ENCODE data around the gene RNU5B-1. TPM values are rescaled to one million over a fixed set of nuclear protein-coding genes. Genes with fewer than 3 reads are reported as not detected.

The RNU5B-1 gene
- total RNA-seq, 1 experiment from 2014 or later, result not detected

GRCh38 chr15:65263313-65263712, 41.2 kb upstream of the RNU5B-1 start:
- CTCF ChIA-PET, result no interaction called here
- no TSS peak for BruUV-seq (replicated peaks)
- Histone ChIP-seq H3K27me3 (replicated peaks; ENCODE audit: insufficient read depth, low read depth, low read length, poor library complexity) (no peaks in the 10 kb centered on the region), H3K9me3 (ENCODE audit: low read depth, low read length, poor library complexity, severe bottlenecking) (no peaks in the 10 kb centered on the region), H3K27ac (ENCODE audit: low read depth, low read length, poor library complexity, severe bottlenecking) (no peak overlapping the region), H3K4me1 (ENCODE audit: insufficient read depth, low read length, poor library complexity, severe bottlenecking) (no peaks in the 10 kb centered on the region), H3K36me3 (ENCODE audit: insufficient read depth, low read length, poor library complexity, severe bottlenecking) (no peaks in the 10 kb centered on the region), H3K4me3 (ENCODE audit: low read depth, low read length, poor library complexity, severe bottlenecking) (no peak overlapping the region)
- no peak for DNase-seq (ENCODE audit: low spot score)
- TF ChIP-seq EZH2 (IDR thresholded peaks at IDR 0.05; ENCODE audit: borderline replicate concordance, low read depth, low read length, poor library complexity, severe bottlenecking) (no peak), CTCF (conservative IDR thresholded peaks at IDR 0.05; ENCODE audit: low read depth, low read length) (no peak)
- POLR2A ChIA-PET (ENCODE audit: low non-redundant PET), result no interaction called here
- intact Hi-C loops (cut with micrococcal nuclease; ENCODE audit: unreplicated experiment), result no loop called here

DNA sequence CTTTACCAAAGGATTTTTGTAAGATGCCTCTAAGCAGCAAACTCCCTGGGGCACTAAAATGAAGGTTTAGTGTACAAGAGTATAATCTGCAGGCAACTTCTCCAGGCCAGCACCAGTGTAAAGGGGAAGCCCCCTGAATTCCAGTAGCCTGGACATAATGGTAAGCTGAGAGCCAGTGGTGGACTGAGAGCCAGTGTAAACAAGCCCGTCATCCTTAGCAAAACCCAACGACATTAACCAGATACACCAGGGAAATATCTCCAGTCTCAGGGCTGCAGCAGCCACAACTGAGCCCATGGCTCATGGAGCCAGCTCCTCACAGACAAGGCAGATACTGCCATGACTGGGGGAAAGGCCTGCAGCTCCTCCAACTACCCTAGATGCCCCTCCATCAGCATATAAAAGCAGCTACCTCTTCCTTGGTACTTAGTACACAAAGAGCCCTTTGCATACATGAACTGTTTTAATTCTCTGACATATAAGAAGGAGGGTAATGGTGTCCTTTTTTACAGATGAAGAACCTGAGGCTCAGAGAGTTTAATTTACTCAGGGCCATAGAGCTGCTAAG, 39.5 kb upstream of the RNU5B-1 start:
- Histone ChIP-seq H3K36me3 (ENCODE audit: insufficient read depth, low read length, poor library complexity, severe bottlenecking) (no peaks in the 10 kb centered on the region), H3K4me3 (ENCODE audit: low read depth, low read length, poor library complexity, severe bottlenecking) (no peak overlapping the region), H3K4me1 (ENCODE audit: insufficient read depth, low read length, poor library complexity, severe bottlenecking) (no peaks in the 10 kb centered on the region), H3K27me3 (replicated peaks; ENCODE audit: insufficient read depth, low read depth, low read length, poor library complexity) (no peaks in the 10 kb centered on the region), H3K9me3 (ENCODE audit: low read depth, low read length, poor library complexity, severe bottlenecking) (no peaks in the 10 kb centered on the region), H3K27ac (ENCODE audit: low read depth, low read length, poor library complexity, severe bottlenecking) (no peak overlapping the region)
- DNase-seq (ENCODE audit: low spot score), result no peak
- TF ChIP-seq EZH2 (IDR thresholded peaks at IDR 0.05; ENCODE audit: borderline replicate concordance, low read depth, low read length, poor library complexity, severe bottlenecking) (no peak), CTCF (conservative IDR thresholded peaks at IDR 0.05; ENCODE audit: low read depth, low read length) (no peak)
- POLR2A ChIA-PET (ENCODE audit: low non-redundant PET), result no interaction called here
- CTCF ChIA-PET, result no interaction called here
- intact Hi-C loops (cut with micrococcal nuclease; ENCODE audit: unreplicated experiment), result no loop called here
- BruUV-seq (replicated peaks), result no TSS peak

DNA sequence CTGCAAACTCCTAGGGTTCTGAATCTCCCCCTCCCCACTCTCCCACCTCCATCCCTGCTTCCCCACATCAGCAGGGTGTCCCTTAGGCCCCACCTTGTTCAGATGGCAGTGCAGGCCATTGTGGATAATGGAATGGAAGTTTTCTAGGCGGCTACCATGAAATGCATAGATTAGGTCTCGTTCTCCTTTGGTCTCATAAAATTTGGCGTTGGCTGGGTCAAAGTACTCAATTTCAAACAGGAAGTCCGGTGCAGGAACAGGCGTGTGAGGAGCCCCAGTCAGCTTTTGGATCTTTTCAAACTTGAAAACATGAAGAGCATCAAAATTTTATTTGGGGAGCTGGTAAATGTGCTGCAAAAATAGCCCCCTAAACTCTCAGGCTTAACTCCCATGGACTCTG, 38.0 kb upstream of the RNU5B-1 start:
- H3K4me1 ChIP-seq (ENCODE audit: insufficient read depth, low read length, poor library complexity, severe bottlenecking), result no peaks in the 10 kb centered on the region
- CTCF ChIA-PET, result no interaction called here
- DNase-seq (ENCODE audit: low spot score), result no peak
- H3K36me3 ChIP-seq (ENCODE audit: insufficient read depth, low read length, poor library complexity, severe bottlenecking), result no peaks in the 10 kb centered on the region
- no peak overlapping the region for H3K27ac ChIP-seq (ENCODE audit: low read depth, low read length, poor library complexity, severe bottlenecking)
- POLR2A ChIA-PET (ENCODE audit: low non-redundant PET), result no interaction called here
- no peaks in the 10 kb centered on the region for H3K9me3 ChIP-seq (ENCODE audit: low read depth, low read length, poor library complexity, severe bottlenecking)
- TF ChIP-seq EZH2 (IDR thresholded peaks at IDR 0.05; ENCODE audit: borderline replicate concordance, low read depth, low read length, poor library complexity, severe bottlenecking) (no peak), CTCF (conservative IDR thresholded peaks at IDR 0.05; ENCODE audit: low read depth, low read length) (no peak)
- intact Hi-C loops (cut with micrococcal nuclease; ENCODE audit: unreplicated experiment), result no loop called here
- no peaks in the 10 kb centered on the region for H3K27me3 ChIP-seq (replicated peaks; ENCODE audit: insufficient read depth, low read depth, low read length, poor library complexity)
- no TSS peak for BruUV-seq (replicated peaks)
- H3K4me3 ChIP-seq (ENCODE audit: low read depth, low read length, poor library complexity, severe bottlenecking), result no peak overlapping the region
